Iris pigment epithelial cell (primary cell): ENCODE results near the gene TASOR.
A peak's percentile ranks its signal among the peaks of the same experiment; 100 is the strongest.

Experiments used
- DNase-seq: peaks from one replicate; pipeline ENCODE4 v3.0.0-alpha.2; 2011; ENCODE audit warnings: low read depth

TASOR gene

GRCh38 chr3:56682462-56683121 lies 473 bp downstream of the TASOR start:
- DNase-seq, result peak; percentile 82

- DNase-seq, result no peak
These were observed 1.0 kb downstream of the TASOR start for GRCh38 chr3:56681984-56682461.

- DNase-seq, result no peak
These were observed 2.9 kb downstream of the TASOR start for GRCh38 chr3:56680054-56680580.

- DNase-seq, result no peak
These were observed 5.8 kb downstream of the TASOR start for GRCh38 chr3:56677286-56677685.

GRCh38 chr3:56673781-56674457 lies 9.1 kb downstream of the TASOR start:
- peak; percentile 11 for DNase-seq

- peak; percentile 17 for DNase-seq
These were observed 15.0 kb downstream of the TASOR start for GRCh38 chr3:56667973-56668579.

- DNase-seq, result no peak
These were observed 18.2 kb downstream of the TASOR start for GRCh38 chr3:56664823-56665222.

GRCh38 chr3:56655709-56656108 lies 27.4 kb downstream of the TASOR start:
- peak; percentile 15 for DNase-seq

GRCh38 chr3:56654460-56654859 lies 28.6 kb downstream of the TASOR start:
- no peak for DNase-seq

- no peak for DNase-seq
These were observed 37.7 kb downstream of the TASOR start for GRCh38 chr3:56645407-56645806.

GRCh38 chr3:56633602-56634535 lies 49.2 kb downstream of the TASOR start:
- DNase-seq, result no peak
